H9 (cell line): ENCODE measurements around the gene TBC1D3B. TPM values are rescaled to one million over a fixed set of nuclear protein-coding genes. Genes with fewer than 3 reads are reported as not detected.

Experiments
- DNase-seq: peaks from one replicate; pipeline ENCODE4 v3.0.0-alpha.2; 2017
- H2AFZ ChIP-seq: one replicate; pipeline ENCODE4 v1.6.1; 2013; ENCODE audit warnings: mild to moderate bottlenecking, low read length, control low read depth, moderate library complexity
- H2AK5ac ChIP-seq: 2 replicates; pipeline ENCODE4 v1.6.1; 2013; ENCODE audit warnings: low read length, control low read depth, mixed read lengths; ENCODE audit not compliant: insufficient read length
- H2BK120ac ChIP-seq: one replicate; pipeline ENCODE4 v1.6.1; 2013; ENCODE audit warnings: low read depth, mild to moderate bottlenecking, low read length, control low read depth, inconsistent platforms; ENCODE audit not compliant: poor library complexity, severe bottlenecking
- H2BK12ac ChIP-seq: 2 replicates; pipeline ENCODE4 v1.6.1; 2013; ENCODE audit warnings: low read length, control low read depth, mixed read lengths, low read depth; ENCODE audit not compliant: insufficient read length
- H2BK15ac ChIP-seq: 2 replicates; pipeline ENCODE4 v1.6.1; 2013; ENCODE audit warnings: low read depth, low read length, control low read depth
- H2BK20ac ChIP-seq: one replicate; pipeline ENCODE4 v1.6.1; 2013; ENCODE audit warnings: low read depth, mild to moderate bottlenecking, low read length, control low read depth, inconsistent platforms; ENCODE audit not compliant: poor library complexity, severe bottlenecking
- H2BK5ac ChIP-seq: 2 replicates; pipeline ENCODE4 v1.6.1; 2013; ENCODE audit warnings: low read length, control low read depth, mixed read lengths; ENCODE audit not compliant: insufficient read length
- H3K14ac ChIP-seq: 2 replicates; pipeline ENCODE4 v1.6.1; 2013; ENCODE audit warnings: low read length, control low read depth; ENCODE audit not compliant: insufficient read depth
- H3K18ac ChIP-seq: 2 replicates; pipeline ENCODE4 v1.6.1; 2013; ENCODE audit warnings: low read depth, mild to moderate bottlenecking, mixed read lengths, low read length, control low read depth; ENCODE audit not compliant: insufficient read length
- H3K23ac ChIP-seq: 2 replicates; pipeline ENCODE4 v1.6.1; 2013; ENCODE audit warnings: low read length, control low read depth, mixed read lengths, low read depth; ENCODE audit not compliant: insufficient read length
- H3K23me2 ChIP-seq: 2 replicates; pipeline ENCODE4 v1.6.1; 2013; ENCODE audit warnings: low read depth, mild to moderate bottlenecking, mixed read lengths, low read length, control low read depth; ENCODE audit not compliant: insufficient read length, poor library complexity, severe bottlenecking
- H3K27ac ChIP-seq: 2 replicates; pipeline ENCODE4 v1.5.1; 2013; ENCODE audit warnings: low read length, control low read depth, mixed read lengths, low read depth; ENCODE audit not compliant: insufficient read length
- H3K27me3 ChIP-seq: 2 replicates; pipeline ENCODE4 v1.6.1; 2013; ENCODE audit warnings: low read length, control low read depth, inconsistent platforms; ENCODE audit not compliant: insufficient read depth
- H3K4ac ChIP-seq: 2 replicates; pipeline ENCODE4 v1.6.1; 2013; ENCODE audit warnings: low read depth, mild to moderate bottlenecking, control low read depth, inconsistent platforms, low read length, moderate library complexity
- H3K4me1 ChIP-seq: 2 replicates; pipeline ENCODE4 v1.6.1; 2013; ENCODE audit warnings: low read length, control low read depth, inconsistent platforms; ENCODE audit not compliant: insufficient read depth
- H3K4me2 ChIP-seq: 2 replicates; pipeline ENCODE4 v1.6.1; 2013; ENCODE audit warnings: low read length, control low read depth, mixed read lengths; ENCODE audit not compliant: insufficient read length, insufficient read depth
- H3K56ac ChIP-seq: 2 replicates; pipeline ENCODE4 v1.6.1; 2013; ENCODE audit warnings: low read depth, mild to moderate bottlenecking, mixed read lengths, low read length, control low read depth; ENCODE audit not compliant: insufficient read length
- H3K79me1 ChIP-seq: 2 replicates; pipeline ENCODE4 v1.6.1; 2013; ENCODE audit warnings: low read depth, mild to moderate bottlenecking, moderate library complexity, low read length, control low read depth, inconsistent platforms; ENCODE audit not compliant: insufficient read depth, poor library complexity, severe bottlenecking
- H3K79me2 ChIP-seq: 2 replicates; pipeline ENCODE4 v1.6.1; 2013; ENCODE audit warnings: low read length, control low read depth, inconsistent platforms; ENCODE audit not compliant: insufficient read depth
- H3K9ac ChIP-seq: 2 replicates; pipeline ENCODE4 v1.6.1; 2013; ENCODE audit warnings: low read length, control low read depth, mixed read lengths; ENCODE audit not compliant: insufficient read length; ENCODE audit errors: extremely low read depth
- H3K9me3 ChIP-seq: one replicate; pipeline ENCODE4 v1.6.1; 2013; ENCODE audit warnings: low read depth, low read length, inconsistent platforms; ENCODE audit not compliant: control insufficient read depth
- H3T11ph ChIP-seq: one replicate; pipeline ENCODE4 v1.6.1; 2013; ENCODE audit warnings: mild to moderate bottlenecking, low read length, control low read depth, inconsistent platforms
- H4K20me1 ChIP-seq: one replicate; pipeline ENCODE4 v1.6.1; 2013; ENCODE audit not compliant: control insufficient read depth, insufficient read length, insufficient read depth
- H4K5ac ChIP-seq: 2 replicates; pipeline ENCODE4 v1.6.1; 2013; ENCODE audit warnings: low read depth, mild to moderate bottlenecking, mixed read lengths, low read length, control low read depth; ENCODE audit not compliant: insufficient read length
- H4K8ac ChIP-seq: replicated peaks from 2 replicates; pipeline ENCODE4 v1.6.1; 2013; ENCODE audit warnings: low read length, control low read depth, mixed read lengths, low read depth; ENCODE audit not compliant: insufficient read length
- H4K91ac ChIP-seq: 2 replicates; pipeline ENCODE4 v1.6.1; 2013; ENCODE audit warnings: low read depth, mild to moderate bottlenecking, moderate library complexity, mixed read lengths, low read length, control low read depth; ENCODE audit not compliant: insufficient read length
- H3K27ac Mint-ChIP-seq, 3 experiments: 2 replicates in 2 of 3; 3 replicates in 1 of 3; pipeline ENCODE4 v1.8.0; 2020 to 2021; ENCODE audit warnings: mixed read lengths in 3 of 3, mild to moderate bottlenecking in 1 of 3, moderate library complexity in 1 of 3
- H3K27me3 Mint-ChIP-seq: 2 replicates; pipeline ENCODE4 v1.8.0; 2021; ENCODE audit warnings: low read depth, mild to moderate bottlenecking, moderate library complexity, mixed read lengths
- H3K36me3 Mint-ChIP-seq, 3 experiments: 2 replicates in 2 of 3; 3 replicates in 1 of 3; pipeline ENCODE4 v1.8.0; 2020 to 2021; ENCODE audit warnings: low read depth in 3 of 3, mixed read lengths in 3 of 3; ENCODE audit not compliant: insufficient read depth in 1 of 3
- H3K4me1 Mint-ChIP-seq, 2 experiments: 2 replicates each; pipeline ENCODE4 v1.8.0; 2020; ENCODE audit warnings: mixed read lengths in 2 of 2
- H3K4me3 Mint-ChIP-seq, 2 experiments: 2 replicates in 1 of 2; 3 replicates in 1 of 2; pipeline ENCODE4 v1.8.0; 2020 to 2021; ENCODE audit warnings: mild to moderate bottlenecking in 2 of 2, mixed read lengths in 2 of 2, moderate library complexity in 1 of 2
- H3K9me3 Mint-ChIP-seq, 2 experiments: 2 replicates in 1 of 2; 3 replicates in 1 of 2; pipeline ENCODE4 v1.8.0; 2020; ENCODE audit warnings: mild to moderate bottlenecking in 2 of 2, mixed read lengths in 2 of 2, moderate library complexity in 1 of 2
- CTCF ChIP-seq: fragments of 200-600 bp; sonication (generic); conservative IDR thresholded peaks from 3 replicates; pipeline ENCODE4 v1.8.0; 2021; ENCODE audit warnings: antibody characterized with exemption, mild to moderate bottlenecking
- WGBS: extraction: QIAGEN DNeasy Blood & Tissue Kit; methylation state at CpG from one replicate; pipeline ENCODE4 v1.1.7; 2013; ENCODE audit warnings: missing lambda C conversion rate, low lambda C conversion rate, mixed read lengths; ENCODE audit not compliant: insufficient read length; ENCODE audit errors: extremely low coverage; 5-methylcytosine and 5-hydroxymethylcytosine counted together
- total RNA-seq: library from RNA; stranded (reverse); gene quantifications from 2 replicates; pipeline ENCODE4 v1.2.1, GENCODE V29; 2021

The TBC1D3B gene
- total RNA-seq, 1 experiment from 2014 or later, result 8.8 TPM

GRCh38 chr17:36124879-36125824 is 51.3 kb downstream of the TBC1D3B start:
- no peak overlapping the region for H2BK5ac ChIP-seq
- no peak overlapping the region for H2AFZ ChIP-seq
- no peak overlapping the region for H3K4ac ChIP-seq
- no peak overlapping the region for H3K27ac ChIP-seq
- Mint-ChIP-seq H3K27me3 (peaks cover 8% of the 10 kb centered on the region), H3K36me3 (peaks cover 12 to 28% (median 18%) of the 10 kb centered on the region in 3 experiments; a peak in 6 of 7 replicates), H3K4me1 (peaks cover 26 to 34% of the 10 kb centered on the region in 2 experiments), H3K9me3 (peaks cover 26 to 30% of the 10 kb centered on the region in 2 experiments), H3K4me3 (no peak overlapping the region), H3K27ac (no peak overlapping the region)
- no CpG with 5 or more reads among the region's 9 CpGs for WGBS
- H4K5ac ChIP-seq, result no peak overlapping the region
- H2BK12ac ChIP-seq, result no peak overlapping the region
- no peak overlapping the region for H2BK120ac ChIP-seq
- no peak overlapping the region for H3K4me2 ChIP-seq
- peak; percentile 88 for DNase-seq
- H3K9ac ChIP-seq, result no peak overlapping the region
- no peak overlapping the region for H2AK5ac ChIP-seq
- no peak overlapping the region for H3K23ac ChIP-seq
- H3K79me2 ChIP-seq, result no peaks in the 10 kb centered on the region
- H3K23me2 ChIP-seq, result no peaks in the 10 kb centered on the region
- no peak overlapping the region for H4K91ac ChIP-seq
- H3K56ac ChIP-seq, result no peak overlapping the region
- H3K79me1 ChIP-seq, result no peaks in the 10 kb centered on the region
- no peaks in the 10 kb centered on the region for H3K27me3 ChIP-seq
- no peak overlapping the region for H2BK15ac ChIP-seq
- H4K20me1 ChIP-seq, result no peaks in the 10 kb centered on the region
- no peak overlapping the region for H3K18ac ChIP-seq
- H3K4me1 ChIP-seq, result peaks cover 6% of the 10 kb centered on the region
- no peak overlapping the region for H4K8ac ChIP-seq
- no peak overlapping the region for H3T11ph ChIP-seq
- peak; percentile 43; the same call in 1 of the 3 replicates for TF ChIP-seq CTCF
- H2BK20ac ChIP-seq, result no peak overlapping the region
- no peak overlapping the region for H3K14ac ChIP-seq
- H3K9me3 ChIP-seq, result peaks cover 18% of the 10 kb centered on the region
